Vein endothelial cell (primary cell): ENCODE results near the gene SH2D5. TPM values are rescaled to one million over a fixed set of nuclear protein-coding genes. Genes with fewer than 3 reads are reported as not detected.

Source experiments
- total RNA-seq: library from RNA; depleted of rRNA; stranded (reverse); fragments of >200 nt; gene quantifications from 2 replicates; pipeline ENCODE4 v1.2.3, GENCODE V29; 2012

Gene SH2D5
- total RNA-seq: 0.86 and 0.98 TPM in 2 replicates

GRCh38 chr1:20732588-20733359 is at the start of gene SH2D5:
SH2D5 (minus strand) TSS chr1:20732703; CDS start chr1:20728044, 4,659 bp downstream.

GRCh38 chr1:20717452-20718342 is 14.8 kb downstream of the SH2D5 start, which contains the start of gene KIF17:
KIF17 (minus strand) TSS chr1:20718007; CDS start chr1:20717706, 301 bp downstream.

Other genes starting within 250 kb of the SH2D5 start
- gene CAMK2N1, start 246.5 kb downstream of the SH2D5 start, total RNA-seq: 3.3 and 7.1 TPM in 2 replicates
- gene MUL1, start 224.6 kb downstream of the SH2D5 start, total RNA-seq: 31.6 and 41.2 TPM in 2 replicates
- gene FAM43B, start 180.1 kb downstream of the SH2D5 start, total RNA-seq: not detected in 2 replicates
- gene CDA, start 143.6 kb downstream of the SH2D5 start, total RNA-seq: 0.98 TPM in 1 of 2 replicates, not detected in the other
- 29.2 and 48.7 TPM in 2 replicates for gene PINK1, start 99.2 kb downstream of the SH2D5 start, total RNA-seq
- 284 and 289 TPM in 2 replicates for gene DDOST, start 71.3 kb downstream of the SH2D5 start, total RNA-seq
- 11.8 and 14.7 TPM in 2 replicates for gene KIF17, start 14.7 kb downstream of the SH2D5 start, total RNA-seq
- 244 and 251 TPM in 2 replicates for gene HP1BP3, start 54.6 kb upstream of the SH2D5 start, total RNA-seq